GM12878 (cell line): Measurements from ENCODE around the gene KRTAP17-1. TPM values are rescaled to one million over a fixed set of nuclear protein-coding genes. Genes with fewer than 3 reads are reported as not detected.

ENCODE experiments used
- ATAC-seq: fragments of 200-7000 bp; cut with Tn5 transposase; 3 replicates; pipeline ENCODE4 v1.9.1; 2020; ENCODE audit warnings: mild to moderate bottlenecking, moderate library complexity
- BruUV-seq: library from RNA; stranded (reverse); fragments of 400-500 nt; replicated peaks from 2 replicates; lab custom pipeline; 2021; lab: Mats Ljungman, UMichigan
- CTCF ChIA-PET: fragments of 300-600 bp; sonication (Branson Sonifier 250); formaldehyde crosslinking; extraction: SDS; loops from one replicate; lab custom pipeline; 2021; ENCODE audit warnings: inconsistent platforms; lab: Yijun Ruan, JAX
- POLR2A ChIA-PET: fragments of 350-600 bp; formaldehyde crosslinking; extraction: SDS; loops from one replicate; lab custom pipeline; 2021; ENCODE audit warnings: inconsistent platforms; lab: Charles Lee
- RAD21 ChIA-PET: fragments of 300-600 bp; sonication (Branson Sonifier 250); formaldehyde crosslinking; loops from one replicate; lab custom pipeline; 2023; ENCODE audit warnings: antibody characterized with exemption; ENCODE audit not compliant: unreplicated experiment; lab: Charles Lee
- SMC1A ChIA-PET: fragments of 300-600 bp; sonication (Branson Sonifier 250); formaldehyde crosslinking; loops from one replicate; lab custom pipeline; 2023; ENCODE audit not compliant: unreplicated experiment, uncharacterized antibody; lab: Charles Lee
- DNase-seq: peaks from one replicate; pipeline ENCODE4 v3.0.0-alpha.2; 2011; ENCODE audit warnings: low read depth, low spot score
- FAIRE-seq: peaks from 3 replicates; lab custom pipeline; 2011; peaks lifted over from hg19 to GRCh38; lab: Jason Lieb, UNC
- H2AFZ ChIP-seq: 2 replicates; pipeline ENCODE4 v1.6.0; 2011; ENCODE audit warnings: low read depth, low read length, control low read depth; ENCODE audit not compliant: control insufficient read depth
- H3K27ac ChIP-seq: 2 replicates; pipeline ENCODE4 v1.5.1; 2011; ENCODE audit warnings: control low read depth; ENCODE audit not compliant: control insufficient read depth, insufficient read depth
- H3K27me3 ChIP-seq, 2 experiments: replicated peaks in 1 of 2; 2 replicates each; pipeline versions ENCODE4 v1.6.0 to v1.6.1; 2011; ENCODE audit warnings: low read length in 1 of 2; ENCODE audit not compliant: control insufficient read depth in 2 of 2, insufficient read depth in 2 of 2
- H3K36me3 ChIP-seq, 2 experiments: 2 replicates each; pipeline ENCODE4 v1.5.1; 2011; ENCODE audit warnings: low read length in 1 of 2; ENCODE audit not compliant: control insufficient read depth in 2 of 2, insufficient read depth in 2 of 2
- H3K4me1 ChIP-seq: 2 replicates; pipeline ENCODE4 v1.6.1; 2011; ENCODE audit warnings: mild to moderate bottlenecking, low read length, moderate library complexity, mixed read lengths; ENCODE audit not compliant: control insufficient read depth, insufficient read depth
- H3K4me2 ChIP-seq: 2 replicates; pipeline ENCODE4 v1.6.0; 2011; ENCODE audit warnings: control low read depth; ENCODE audit not compliant: control insufficient read depth, insufficient read depth
- H3K4me3 ChIP-seq: fragments of 200-600 bp; sonication (generic); 2 replicates; pipeline ENCODE4 v1.5.1; 2016
- H3K79me2 ChIP-seq: 2 replicates; pipeline ENCODE4 v1.6.0; 2011; ENCODE audit warnings: low read length; ENCODE audit not compliant: control insufficient read depth, insufficient read depth
- H3K9ac ChIP-seq: 2 replicates; pipeline ENCODE4 v1.8.0; 2011; ENCODE audit warnings: low read length, control low read depth, mixed read lengths; ENCODE audit not compliant: control insufficient read depth, insufficient read depth
- H3K9me3 ChIP-seq: replicated peaks from 3 replicates; pipeline ENCODE4 v1.5.1; 2011; ENCODE audit warnings: mild to moderate bottlenecking, low read length; ENCODE audit not compliant: control insufficient read depth, insufficient read depth
- H4K20me1 ChIP-seq: 2 replicates; pipeline ENCODE4 v1.6.0; 2011; ENCODE audit not compliant: control insufficient read depth, insufficient read depth
- BRCA1 ChIP-seq: IDR thresholded peaks from 2 replicates; pipeline ENCODE4 v1.6.1; 2011; ENCODE audit warnings: low read depth, low read length, improper control_type of control experiment
- CHD4 ChIP-seq: fragments of 200-600 bp; sonication (generic); IDR thresholded peaks from 2 replicates; pipeline ENCODE4 v1.6.1; 2016; ENCODE audit warnings: mild to moderate bottlenecking
- CREM ChIP-seq: IDR thresholded peaks from 2 replicates; pipeline ENCODE4 v1.6.1; 2014; ENCODE audit warnings: antibody characterized with exemption, low read depth
- ESRRA ChIP-seq: IDR thresholded peaks from 2 replicates; pipeline ENCODE4 v1.6.1; 2012; ENCODE audit warnings: mild to moderate bottlenecking, low read length, improper control_type of control experiment
- NR2C2 ChIP-seq: IDR thresholded peaks from 2 replicates; pipeline ENCODE4 v1.6.1; 2011; ENCODE audit warnings: borderline replicate concordance, low read depth; ENCODE audit not compliant: control insufficient read depth, insufficient read length
- WGBS: methylation state at CpG from one replicate; pipeline ENCODE4 v1.1.6; 2016; ENCODE audit warnings: low lambda C conversion rate; ENCODE audit not compliant: insufficient replicate concordance, insufficient coverage; ENCODE audit errors: missing lambda C conversion rate; 5-methylcytosine and 5-hydroxymethylcytosine counted together
- in situ Hi-C: fragments of 300-500 bp; cut with MboI; formaldehyde crosslinking; loops from 9 replicates; pipeline ENCODE4 v1.14.3; 2018; ENCODE audit warnings: mixed read lengths
- intact Hi-C: fragments of 100-400 bp; cut with micrococcal nuclease; formaldehyde crosslinking; loops from one replicate; pipeline ENCODE4 v1.14.2; 2022; ENCODE audit not compliant: unreplicated experiment
- polyA plus RNA-seq, 11 experiments: library from polyadenylated mRNA; depleted of rRNA in 4 of 11; unstranded in 6 of 11; stranded (reverse) in 5 of 11; fragments of >200 nt; fragmentation: Nextera tagmentation in 4 of 11; fragmentation: Illumina TruSeq in 1 of 11; extraction: Ambion mirVana in 4 of 11; extraction: Trizol in 1 of 11; gene quantifications; 1 replicate in 1 of 11; 2 replicates in 10 of 11; pipeline versions ENCODE4 v1.2.1 to v1.2.3, GENCODE V29; 2011 to 2016; ENCODE audit warnings: inconsistent platforms in 2 of 11, missing spikeins in 2 of 11, low read depth in 1 of 11
- total RNA-seq, 4 experiments: library from RNA; depleted of rRNA in 3 of 4; stranded (reverse); fragments of >200 nt in 3 of 4; fragmentation: Illumina TruSeq in 1 of 4; extraction: Trizol in 1 of 4; gene quantifications; 2 replicates each; pipeline versions ENCODE4 v1.2.1 to v1.2.3, GENCODE V29; 2013 to 2021
- TF ChIP-seq, protein P1 (sequence below): fragments of 450-650 bp; IDR thresholded peaks from 2 replicates; pipeline ENCODE4 v1.6.1; 2017; ENCODE audit warnings: antibody characterized with exemption, mild to moderate bottlenecking, moderate library complexity
- TF ChIP-seq, protein P2 (sequence below): fragments of 450-650 bp; formaldehyde crosslinking; IDR thresholded peaks from 2 replicates; pipeline ENCODE4 v1.5.0; 2022; ENCODE audit warnings: mild to moderate bottlenecking, missing genetic modification characterization
- TF ChIP-seq, protein P3 (sequence below): fragments of 450-650 bp; IDR thresholded peaks from 2 replicates; pipeline ENCODE4 v1.6.1; 2017; ENCODE audit warnings: mild to moderate bottlenecking, moderate library complexity
- TF ChIP-seq, protein P4 (sequence below): IDR thresholded peaks from 2 replicates; pipeline ENCODE4 v1.6.1; 2012; ENCODE audit warnings: low read depth, low read length, improper control_type of control experiment

KRTAP17-1 gene
- total and polyA plus RNA-seq, 10 of the 15 experiments (the other 5 are each of a cell fraction or from before 2014, with no cell fraction given): 0.16 to 5.7 (median 0.17) TPM; not detected in 7

DNA sequence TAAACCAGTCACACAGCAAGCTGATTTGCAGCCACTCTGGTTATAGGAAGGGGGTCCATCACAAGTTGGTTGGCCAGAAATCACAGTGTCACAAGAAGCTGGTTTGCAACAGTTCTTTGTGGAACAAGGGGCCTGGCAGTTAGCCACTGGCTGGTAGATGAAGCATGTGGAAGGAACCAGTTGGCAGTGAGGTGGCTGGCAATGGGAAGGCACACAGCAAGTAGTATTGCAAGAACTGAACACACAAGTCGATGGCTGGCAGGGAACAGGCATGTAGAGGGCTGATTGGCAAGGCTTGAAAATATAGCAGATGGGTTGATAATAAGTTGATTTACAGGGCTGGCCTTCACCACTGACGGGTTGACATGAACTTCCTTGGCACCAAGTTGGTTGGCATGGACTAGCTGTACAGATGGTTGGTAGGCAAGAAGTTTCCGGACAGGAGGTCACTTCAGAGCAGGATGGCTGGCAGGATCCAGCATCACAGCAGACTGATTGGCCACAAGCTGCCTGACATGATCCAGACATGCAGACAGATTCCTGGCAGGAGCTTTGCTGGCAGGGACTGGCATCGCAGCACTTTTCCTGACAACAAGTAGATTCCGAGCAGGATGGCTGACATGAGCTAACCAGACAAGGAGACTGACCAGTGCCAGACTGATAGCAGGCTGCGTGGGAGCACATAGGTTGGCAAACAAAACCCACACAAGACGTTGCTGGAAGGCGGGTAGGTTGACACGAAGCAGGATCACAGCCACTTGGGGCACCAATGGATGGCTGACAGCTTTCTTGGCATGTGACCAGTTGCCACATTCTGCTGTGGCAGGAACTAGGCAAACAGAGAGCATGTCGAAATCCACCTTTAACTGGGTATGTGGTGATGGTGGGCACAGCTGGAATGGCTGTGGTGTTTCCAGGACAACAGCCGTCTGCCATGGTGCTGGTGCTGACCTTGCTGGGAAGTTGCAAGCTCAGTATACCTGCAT is 13.3 kb downstream of the KRTAP17-1 start, which contains the start of gene KRTAP29-1:
KRTAP29-1 (minus strand) TSS at position 936 of the 986 bp plus-strand sequence; CDS start at position 936, 0 bp downstream.
- SMC1A ChIA-PET: no interaction called here
- no peak within 1 kb of the TSS for H2AFZ ChIP-seq
- no peaks in the 10 kb centered on the region for H3K36me3 ChIP-seq
- H3K4me1 ChIP-seq: no peaks in the 10 kb centered on the region
- RAD21 ChIA-PET: no interaction called here
- CTCF ChIA-PET: no interaction called here
- 12% methylated on average over 11 of the region's 11 CpGs for WGBS
- H3K27ac ChIP-seq: no peak within 1 kb of the TSS
- peaks cover 0 to 2% of the 10 kb centered on the region in 2 experiments; a peak in 1 of 4 replicates for H3K27me3 ChIP-seq
- BruUV-seq: no TSS peak
- FAIRE-seq: no peak
- DNase-seq: no peak
- intact Hi-C loops: no loop called here
- H4K20me1 ChIP-seq: no peaks in the 10 kb centered on the region
- no peak within 1 kb of the TSS for H3K4me2 ChIP-seq
- POLR2A ChIA-PET: no interaction called here
- in situ Hi-C loops: no loop called here
- no peak for ATAC-seq
- no peak within 1 kb of the TSS for H3K4me3 ChIP-seq
- no peaks in the 10 kb centered on the region; the same call in 2 of the 3 replicates for H3K9me3 ChIP-seq
- H3K9ac ChIP-seq: no peak within 1 kb of the TSS
- no peaks in the 10 kb centered on the region for H3K79me2 ChIP-seq
- TF ChIP-seq, protein P1, sequence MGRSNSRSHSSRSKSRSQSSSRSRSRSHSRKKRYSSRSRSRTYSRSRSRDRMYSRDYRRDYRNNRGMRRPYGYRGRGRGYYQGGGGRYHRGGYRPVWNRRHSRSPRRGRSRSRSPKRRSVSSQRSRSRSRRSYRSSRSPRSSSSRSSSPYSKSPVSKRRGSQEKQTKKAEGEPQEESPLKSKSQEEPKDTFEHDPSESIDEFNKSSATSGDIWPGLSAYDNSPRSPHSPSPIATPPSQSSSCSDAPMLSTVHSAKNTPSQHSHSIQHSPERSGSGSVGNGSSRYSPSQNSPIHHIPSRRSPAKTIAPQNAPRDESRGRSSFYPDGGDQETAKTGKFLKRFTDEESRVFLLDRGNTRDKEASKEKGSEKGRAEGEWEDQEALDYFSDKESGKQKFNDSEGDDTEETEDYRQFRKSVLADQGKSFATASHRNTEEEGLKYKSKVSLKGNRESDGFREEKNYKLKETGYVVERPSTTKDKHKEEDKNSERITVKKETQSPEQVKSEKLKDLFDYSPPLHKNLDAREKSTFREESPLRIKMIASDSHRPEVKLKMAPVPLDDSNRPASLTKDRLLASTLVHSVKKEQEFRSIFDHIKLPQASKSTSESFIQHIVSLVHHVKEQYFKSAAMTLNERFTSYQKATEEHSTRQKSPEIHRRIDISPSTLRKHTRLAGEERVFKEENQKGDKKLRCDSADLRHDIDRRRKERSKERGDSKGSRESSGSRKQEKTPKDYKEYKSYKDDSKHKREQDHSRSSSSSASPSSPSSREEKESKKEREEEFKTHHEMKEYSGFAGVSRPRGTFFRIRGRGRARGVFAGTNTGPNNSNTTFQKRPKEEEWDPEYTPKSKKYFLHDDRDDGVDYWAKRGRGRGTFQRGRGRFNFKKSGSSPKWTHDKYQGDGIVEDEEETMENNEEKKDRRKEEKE: no peak
- TF ChIP-seq, protein P2, sequence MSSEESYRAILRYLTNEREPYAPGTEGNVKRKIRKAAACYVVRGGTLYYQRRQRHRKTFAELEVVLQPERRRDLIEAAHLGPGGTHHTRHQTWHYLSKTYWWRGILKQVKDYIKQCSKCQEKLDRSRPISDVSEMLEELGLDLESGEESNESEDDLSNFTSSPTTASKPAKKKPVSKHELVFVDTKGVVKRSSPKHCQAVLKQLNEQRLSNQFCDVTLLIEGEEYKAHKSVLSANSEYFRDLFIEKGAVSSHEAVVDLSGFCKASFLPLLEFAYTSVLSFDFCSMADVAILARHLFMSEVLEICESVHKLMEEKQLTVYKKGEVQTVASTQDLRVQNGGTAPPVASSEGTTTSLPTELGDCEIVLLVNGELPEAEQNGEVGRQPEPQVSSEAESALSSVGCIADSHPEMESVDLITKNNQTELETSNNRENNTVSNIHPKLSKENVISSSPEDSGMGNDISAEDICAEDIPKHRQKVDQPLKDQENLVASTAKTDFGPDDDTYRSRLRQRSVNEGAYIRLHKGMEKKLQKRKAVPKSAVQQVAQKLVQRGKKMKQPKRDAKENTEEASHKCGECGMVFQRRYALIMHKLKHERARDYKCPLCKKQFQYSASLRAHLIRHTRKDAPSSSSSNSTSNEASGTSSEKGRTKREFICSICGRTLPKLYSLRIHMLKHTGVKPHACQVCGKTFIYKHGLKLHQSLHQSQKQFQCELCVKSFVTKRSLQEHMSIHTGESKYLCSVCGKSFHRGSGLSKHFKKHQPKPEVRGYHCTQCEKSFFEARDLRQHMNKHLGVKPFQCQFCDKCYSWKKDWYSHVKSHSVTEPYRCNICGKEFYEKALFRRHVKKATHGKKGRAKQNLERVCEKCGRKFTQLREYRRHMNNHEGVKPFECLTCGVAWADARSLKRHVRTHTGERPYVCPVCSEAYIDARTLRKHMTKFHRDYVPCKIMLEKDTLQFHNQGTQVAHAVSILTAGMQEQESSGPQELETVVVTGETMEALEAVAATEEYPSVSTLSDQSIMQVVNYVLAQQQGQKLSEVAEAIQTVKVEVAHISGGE (CRISPR knock-in tag): no peak
- TF ChIP-seq BRCA1 (no peak), CHD4 (no peak), NR2C2 (no peak), ESRRA (no peak), CREM (no peak)
- TF ChIP-seq, protein P3, sequence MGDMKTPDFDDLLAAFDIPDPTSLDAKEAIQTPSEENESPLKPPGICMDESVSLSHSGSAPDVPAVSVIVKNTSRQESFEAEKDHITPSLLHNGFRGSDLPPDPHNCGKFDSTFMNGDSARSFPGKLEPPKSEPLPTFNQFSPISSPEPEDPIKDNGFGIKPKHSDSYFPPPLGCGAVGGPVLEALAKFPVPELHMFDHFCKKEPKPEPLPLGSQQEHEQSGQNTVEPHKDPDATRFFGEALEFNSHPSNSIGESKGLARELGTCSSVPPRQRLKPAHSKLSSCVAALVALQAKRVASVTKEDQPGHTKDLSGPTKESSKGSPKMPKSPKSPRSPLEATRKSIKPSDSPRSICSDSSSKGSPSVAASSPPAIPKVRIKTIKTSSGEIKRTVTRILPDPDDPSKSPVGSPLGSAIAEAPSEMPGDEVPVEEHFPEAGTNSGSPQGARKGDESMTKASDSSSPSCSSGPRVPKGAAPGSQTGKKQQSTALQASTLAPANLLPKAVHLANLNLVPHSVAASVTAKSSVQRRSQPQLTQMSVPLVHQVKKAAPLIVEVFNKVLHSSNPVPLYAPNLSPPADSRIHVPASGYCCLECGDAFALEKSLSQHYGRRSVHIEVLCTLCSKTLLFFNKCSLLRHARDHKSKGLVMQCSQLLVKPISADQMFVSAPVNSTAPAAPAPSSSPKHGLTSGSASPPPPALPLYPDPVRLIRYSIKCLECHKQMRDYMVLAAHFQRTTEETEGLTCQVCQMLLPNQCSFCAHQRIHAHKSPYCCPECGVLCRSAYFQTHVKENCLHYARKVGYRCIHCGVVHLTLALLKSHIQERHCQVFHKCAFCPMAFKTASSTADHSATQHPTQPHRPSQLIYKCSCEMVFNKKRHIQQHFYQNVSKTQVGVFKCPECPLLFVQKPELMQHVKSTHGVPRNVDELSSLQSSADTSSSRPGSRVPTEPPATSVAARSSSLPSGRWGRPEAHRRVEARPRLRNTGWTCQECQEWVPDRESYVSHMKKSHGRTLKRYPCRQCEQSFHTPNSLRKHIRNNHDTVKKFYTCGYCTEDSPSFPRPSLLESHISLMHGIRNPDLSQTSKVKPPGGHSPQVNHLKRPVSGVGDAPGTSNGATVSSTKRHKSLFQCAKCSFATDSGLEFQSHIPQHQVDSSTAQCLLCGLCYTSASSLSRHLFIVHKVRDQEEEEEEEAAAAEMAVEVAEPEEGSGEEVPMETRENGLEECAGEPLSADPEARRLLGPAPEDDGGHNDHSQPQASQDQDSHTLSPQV: no peak
- TF ChIP-seq, protein P4, sequence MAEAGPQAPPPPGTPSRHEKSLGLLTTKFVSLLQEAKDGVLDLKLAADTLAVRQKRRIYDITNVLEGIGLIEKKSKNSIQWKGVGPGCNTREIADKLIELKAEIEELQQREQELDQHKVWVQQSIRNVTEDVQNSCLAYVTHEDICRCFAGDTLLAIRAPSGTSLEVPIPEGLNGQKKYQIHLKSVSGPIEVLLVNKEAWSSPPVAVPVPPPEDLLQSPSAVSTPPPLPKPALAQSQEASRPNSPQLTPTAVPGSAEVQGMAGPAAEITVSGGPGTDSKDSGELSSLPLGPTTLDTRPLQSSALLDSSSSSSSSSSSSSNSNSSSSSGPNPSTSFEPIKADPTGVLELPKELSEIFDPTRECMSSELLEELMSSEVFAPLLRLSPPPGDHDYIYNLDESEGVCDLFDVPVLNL: no peak
